Measurements from ENCODE around the gene FAM216A.
"Not testable (repeated sequence)": the region's sequence is repeated elsewhere in the genome, so short reads cannot be mapped to it uniquely, and the experiment has no call there.

Gene FAM216A

DNA sequence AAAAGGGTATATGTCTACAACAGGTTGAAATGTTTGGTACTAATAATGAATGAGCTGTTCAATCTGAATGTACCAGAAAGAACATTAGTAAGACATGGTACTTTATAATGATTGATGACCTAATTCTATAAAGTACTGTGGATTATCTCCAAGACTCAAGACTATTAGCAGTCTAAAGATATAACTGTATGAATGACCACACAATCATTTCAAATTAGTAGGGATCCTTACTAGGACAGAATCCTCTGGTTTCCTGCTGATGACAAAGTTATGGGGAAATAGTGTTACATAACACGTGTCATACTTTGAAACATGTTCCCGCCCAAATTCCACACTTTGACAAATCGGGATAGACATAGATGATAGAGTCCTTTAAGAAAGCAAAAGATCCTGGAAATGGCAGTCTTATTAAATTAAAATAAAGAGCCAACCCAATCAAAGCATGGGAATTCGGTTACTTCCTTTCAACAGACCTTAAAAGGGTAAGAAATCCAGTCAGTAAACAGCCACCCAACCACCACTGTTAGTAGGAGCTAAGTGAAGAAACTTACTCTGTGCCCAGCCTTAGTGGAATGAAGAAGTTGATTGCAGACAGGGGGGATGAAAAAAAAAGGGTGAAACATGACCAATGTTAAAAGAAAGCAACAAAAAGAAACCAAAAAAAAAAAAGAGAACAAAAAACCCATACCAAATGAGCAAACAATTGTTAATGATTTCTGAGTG, 30.5 kb downstream of the FAM216A start:
- no peak for DNase-seq (ENCODE audit: low read depth in 2 of 3, low spot score in 1 of 3)

DNA sequence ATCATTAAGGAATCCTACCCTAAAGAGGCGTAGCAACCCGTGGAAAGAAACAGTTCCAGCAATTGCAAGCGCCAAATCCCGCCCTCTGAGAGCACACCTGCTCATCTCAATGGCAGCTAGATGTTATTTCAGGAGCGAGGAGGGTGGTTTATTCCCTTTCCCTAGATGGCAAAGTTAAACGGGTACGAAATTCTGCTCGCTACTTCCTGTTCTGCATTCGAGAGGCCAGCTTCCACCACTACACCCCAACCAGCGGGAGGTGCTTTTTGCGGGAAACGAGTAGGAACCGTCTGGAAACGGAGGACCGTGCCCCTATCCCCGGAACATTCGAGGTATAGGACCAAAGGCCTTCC, 32.7 kb downstream of the FAM216A start:
- DNase-seq (ENCODE audit: low read depth in 2 of 3, low spot score in 1 of 3): peak; percentile 4 to 18 (median 10)

DNA sequence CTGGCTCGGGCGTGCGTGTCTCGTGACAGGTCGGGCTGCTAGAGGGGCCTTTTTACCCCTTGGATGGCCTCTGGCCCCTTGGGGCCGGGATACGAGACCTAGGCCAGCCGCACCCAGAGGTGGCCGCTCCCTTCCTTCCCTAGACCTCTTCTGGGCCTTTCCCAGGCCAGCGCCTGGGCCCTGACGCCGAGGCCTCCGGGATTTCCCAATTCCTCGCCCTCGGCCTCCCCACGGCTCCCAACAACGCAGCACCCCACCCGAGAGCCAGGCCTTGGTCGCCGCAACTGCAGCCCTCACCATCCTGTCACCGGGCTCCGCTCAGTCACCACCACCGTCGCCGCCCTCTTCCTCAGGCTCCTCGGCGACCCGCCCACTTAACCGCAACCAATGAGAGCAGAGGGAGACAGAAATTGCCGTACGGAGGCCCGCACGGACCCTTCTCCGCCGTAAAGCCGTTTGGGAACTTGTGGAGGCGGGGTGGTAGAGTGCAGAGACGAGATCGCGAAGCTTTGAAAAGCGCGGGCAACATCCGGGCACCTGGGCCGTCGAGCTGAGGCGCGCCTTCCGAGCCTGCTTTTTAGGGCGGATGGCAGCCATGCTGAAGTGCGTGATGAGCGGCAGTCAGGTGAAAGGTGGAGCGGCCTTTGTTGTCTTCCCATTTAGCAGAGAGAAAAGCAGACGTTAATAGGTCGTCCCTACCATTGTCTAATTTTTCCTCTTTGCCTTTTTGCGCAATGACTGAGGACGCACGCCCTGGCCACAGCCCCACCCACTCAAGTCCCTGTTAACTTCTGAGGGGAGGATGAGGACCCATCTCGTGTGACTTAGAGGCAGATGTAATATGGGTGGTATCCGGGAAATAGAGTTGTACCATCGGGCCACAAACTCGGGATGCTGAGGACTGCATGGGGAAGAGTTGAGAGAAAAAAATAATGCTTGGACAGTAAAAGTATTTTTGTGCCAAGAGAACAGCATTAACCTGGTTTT, 33.4 kb downstream of the FAM216A start, which contains the start of the genes RAD9B and VPS29:
RAD9B (plus strand) TSS at position 580 of the 987 bp plus-strand sequence; CDS start at position 587, 7 bp downstream.
VPS29 (minus strand) TSS at position 360 of the 987 bp plus-strand sequence; CDS start at position 300, 60 bp downstream.
- DNase-seq (ENCODE audit: low read depth in 2 of 3, low spot score in 1 of 3): peak; percentile 98 to 99 (median 98)

DNA sequence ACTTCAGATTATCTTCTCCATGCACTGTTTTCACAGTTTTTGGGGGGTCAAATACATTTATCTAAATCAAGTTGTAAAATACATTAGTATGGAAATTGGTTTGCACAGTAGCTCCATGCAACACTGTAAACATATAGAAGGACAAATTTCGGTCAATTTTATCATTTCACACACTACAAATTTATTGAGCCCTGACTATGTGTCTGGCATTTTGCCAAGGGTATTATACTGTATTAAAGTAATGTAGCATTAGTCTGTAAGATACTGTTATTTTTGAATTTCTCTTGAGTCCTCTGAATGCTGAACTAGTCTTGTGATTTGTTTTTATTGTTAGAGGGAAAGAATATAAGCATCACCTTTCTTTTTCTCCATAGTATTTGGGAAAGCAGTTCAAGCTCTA, 34.8 kb downstream of the FAM216A start:
- DNase-seq (ENCODE audit: low read depth in 2 of 3, low spot score in 1 of 3): no peak

DNA sequence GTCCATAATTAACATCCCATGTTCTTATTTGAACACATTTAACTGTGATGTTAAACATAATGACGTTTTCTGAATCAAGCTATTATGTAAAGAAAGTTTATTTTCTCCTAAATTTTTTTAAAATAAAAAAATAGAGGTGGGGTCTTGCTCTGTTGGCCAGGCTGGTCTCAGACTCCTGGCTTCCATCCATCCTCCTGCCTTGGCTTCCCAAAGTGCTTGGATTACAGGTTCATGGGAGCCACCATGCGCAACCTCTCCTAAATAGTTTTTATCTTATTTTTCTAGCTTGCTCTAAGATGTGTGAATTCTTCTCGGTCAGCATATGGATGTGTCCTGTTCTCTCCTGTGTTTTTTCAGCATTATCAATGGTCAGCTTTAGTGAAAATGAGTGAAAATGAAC, 36.7 kb downstream of the FAM216A start:
- no peak for DNase-seq (ENCODE audit: low read depth in 2 of 3, low spot score in 1 of 3)

DNA sequence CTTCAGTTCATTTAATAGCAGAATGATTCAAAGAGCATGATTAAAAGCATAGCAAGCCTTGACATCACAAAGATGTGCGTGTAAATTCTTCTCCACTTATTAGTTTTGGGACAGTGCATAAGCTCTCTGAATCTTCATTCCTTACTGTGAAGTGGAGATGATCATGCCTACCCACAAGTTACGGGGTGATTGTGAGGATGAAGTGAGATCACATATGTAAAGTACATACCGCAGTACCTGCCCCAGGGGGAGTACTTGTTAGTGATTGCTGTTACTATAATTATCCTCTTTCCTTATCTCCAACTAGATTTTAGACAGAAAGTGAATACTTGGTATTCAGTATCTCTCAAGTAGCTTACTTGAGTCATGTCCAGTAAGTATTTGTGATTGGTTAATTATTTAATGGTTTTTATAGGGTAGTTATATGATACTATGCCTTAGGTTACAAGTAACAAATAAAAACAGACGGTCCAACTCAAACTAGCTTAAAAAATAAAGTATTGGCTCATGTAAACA, 39.5 kb downstream of the FAM216A start:
- no peak for DNase-seq (ENCODE audit: low read depth in 2 of 3, low spot score in 1 of 3)

DNA sequence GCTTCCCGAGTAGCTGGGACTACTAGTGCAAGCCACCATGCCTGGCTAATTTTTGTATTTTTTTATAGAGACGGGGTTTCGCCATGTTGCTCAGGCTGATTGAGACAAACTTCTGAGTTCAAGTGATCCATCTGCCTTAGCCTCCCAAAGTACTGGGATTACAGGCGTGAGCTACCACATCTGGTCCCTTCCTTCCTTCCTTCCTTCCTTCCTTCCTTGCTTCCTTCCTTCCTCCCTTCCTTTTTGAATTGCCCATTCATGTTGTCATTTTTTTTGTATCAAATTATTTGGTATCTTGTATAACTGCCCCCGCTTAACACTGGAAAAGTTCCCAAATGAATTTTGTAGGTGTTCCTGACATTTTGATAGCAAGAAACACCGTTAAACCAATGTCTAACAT, 45.2 kb downstream of the FAM216A start:
- no peak for DNase-seq (ENCODE audit: low read depth in 2 of 3, low spot score in 1 of 3)

DNA sequence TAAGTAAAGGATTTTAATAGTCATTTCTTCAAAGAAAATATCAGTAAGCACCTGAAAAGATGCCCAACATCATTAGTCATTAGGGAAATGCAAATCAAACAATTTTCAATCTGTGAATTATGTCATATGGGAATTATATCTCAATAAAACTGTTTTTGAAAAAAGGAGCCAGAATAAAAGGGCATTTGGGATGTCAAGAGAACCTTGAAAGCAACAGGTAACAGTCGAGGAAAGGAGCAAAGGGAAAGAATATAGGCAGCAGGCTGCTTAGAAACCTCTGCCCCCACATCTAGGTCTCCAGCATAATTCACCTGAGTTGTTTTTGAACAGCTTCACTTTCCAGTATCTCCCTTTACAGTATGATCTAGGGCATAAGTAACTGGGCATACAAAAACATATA, 45.7 kb downstream of the FAM216A start:
- no peak for DNase-seq (ENCODE audit: low read depth in 2 of 3, low spot score in 1 of 3)

DNA sequence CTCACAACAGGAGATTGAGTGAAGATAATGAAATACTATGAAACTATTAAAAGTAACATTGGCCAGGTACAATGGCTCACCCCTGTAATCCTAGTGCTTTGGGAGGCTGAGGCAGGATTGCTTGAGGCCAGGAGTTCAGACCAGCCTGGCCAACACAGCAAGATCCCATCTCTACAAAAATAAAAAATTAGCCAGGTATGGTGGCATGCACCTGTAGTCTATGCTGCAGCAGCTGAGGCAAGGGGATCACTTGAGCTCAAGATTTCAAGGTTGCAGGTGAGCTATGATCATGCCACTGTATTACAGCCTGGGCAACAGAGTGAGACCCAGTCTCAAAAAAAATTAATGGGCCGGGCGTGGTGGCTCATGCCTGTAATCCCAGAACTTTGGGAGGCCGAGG, 48.4 kb downstream of the FAM216A start:
- DNase-seq (ENCODE audit: low read depth in 2 of 3, low spot score in 1 of 3): no peak

DNA sequence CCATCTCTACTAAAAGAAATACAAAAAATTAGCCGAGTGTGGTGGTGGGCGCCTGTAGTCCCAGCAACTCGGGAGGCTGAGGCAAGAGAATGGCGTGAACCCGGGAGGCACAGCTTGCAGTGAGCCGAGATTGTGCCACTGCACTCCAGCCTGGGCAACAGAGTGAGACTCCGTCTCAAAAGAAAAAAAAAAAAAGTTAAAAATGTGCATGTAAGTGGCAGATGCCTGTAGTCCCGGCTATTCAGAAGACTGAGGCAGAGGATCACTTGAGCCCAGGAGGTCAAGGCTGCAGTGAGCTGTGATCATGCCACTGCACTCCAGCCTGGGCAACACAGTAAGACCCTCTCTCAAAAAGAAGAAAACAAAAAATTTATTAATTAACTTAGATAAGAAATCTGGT, 49.4 kb downstream of the FAM216A start:
- not testable (repeated sequence) for DNase-seq (ENCODE audit: low read depth in 2 of 3, low spot score in 1 of 3)

DNA sequence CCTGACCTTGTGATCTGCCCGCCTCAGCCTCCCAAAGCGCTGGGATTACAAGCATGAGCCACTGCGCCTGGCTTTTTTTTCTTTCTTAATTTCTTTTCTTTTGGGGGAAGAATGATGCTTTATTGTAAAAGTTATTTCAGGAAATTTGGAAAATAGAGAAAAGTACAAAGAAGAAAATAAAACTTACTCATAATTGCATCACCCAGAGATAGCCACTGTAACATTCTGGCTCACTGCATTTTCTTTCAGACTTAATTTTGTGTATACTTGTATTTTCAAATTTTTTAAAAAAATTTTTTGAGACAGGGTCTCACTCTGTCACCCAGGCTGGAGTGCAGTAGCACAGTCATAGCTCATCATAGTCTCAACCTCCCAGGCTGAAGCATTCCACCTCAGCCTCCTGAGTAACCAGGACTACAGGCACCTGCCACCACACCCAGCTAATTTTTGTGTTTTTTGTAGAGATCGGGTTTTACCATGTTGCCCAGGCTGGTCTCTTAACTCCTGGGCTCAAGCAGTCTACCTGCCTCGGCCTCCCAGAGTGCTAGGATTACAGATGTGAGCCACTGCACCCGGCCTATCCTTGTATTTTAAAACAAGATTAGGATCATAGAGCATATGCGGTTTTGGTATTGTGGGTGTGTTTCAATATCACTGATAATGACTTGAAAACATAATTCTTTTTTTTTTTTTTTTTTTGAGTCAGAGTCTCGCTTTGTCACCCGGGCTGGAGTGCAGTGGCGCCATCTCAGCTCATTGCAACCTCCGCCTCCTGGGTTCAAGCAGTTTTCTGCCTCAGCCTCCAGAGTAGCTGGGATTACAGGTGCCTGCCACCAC, 52.4 kb downstream of the FAM216A start:
- DNase-seq (ENCODE audit: low read depth in 2 of 3, low spot score in 1 of 3): peak in 2 of 3 donors; percentile 19 to 25

DNA sequence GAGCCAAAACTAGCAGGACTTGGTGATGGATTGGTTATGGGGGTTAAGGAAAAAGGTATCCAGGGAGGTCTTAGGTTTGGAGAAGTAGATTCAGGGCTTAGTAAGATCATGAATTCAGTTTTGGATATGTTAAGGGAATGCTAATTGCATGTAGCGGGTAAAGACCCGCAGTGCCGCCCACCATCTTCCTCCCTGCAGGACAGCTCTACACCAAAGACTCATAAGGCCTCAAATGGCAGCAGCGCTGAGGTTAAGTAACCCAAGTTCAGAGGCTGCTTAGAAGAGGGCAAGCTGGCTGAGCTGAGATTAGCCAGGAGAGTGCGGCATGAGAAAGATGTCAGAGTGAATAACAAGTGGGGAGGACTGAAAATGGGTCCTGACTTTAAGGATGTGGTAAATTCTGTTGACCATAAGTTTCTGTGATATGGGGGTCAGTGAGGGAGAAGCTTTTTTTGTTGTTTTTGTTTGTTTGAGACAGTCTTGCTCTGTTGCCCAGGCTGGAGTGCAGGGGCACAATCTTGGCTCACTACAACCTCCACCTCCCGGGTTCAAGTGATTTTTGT, 59.7 kb downstream of the FAM216A start:
- DNase-seq (ENCODE audit: low read depth in 2 of 3, low spot score in 1 of 3): no peak

DNA sequence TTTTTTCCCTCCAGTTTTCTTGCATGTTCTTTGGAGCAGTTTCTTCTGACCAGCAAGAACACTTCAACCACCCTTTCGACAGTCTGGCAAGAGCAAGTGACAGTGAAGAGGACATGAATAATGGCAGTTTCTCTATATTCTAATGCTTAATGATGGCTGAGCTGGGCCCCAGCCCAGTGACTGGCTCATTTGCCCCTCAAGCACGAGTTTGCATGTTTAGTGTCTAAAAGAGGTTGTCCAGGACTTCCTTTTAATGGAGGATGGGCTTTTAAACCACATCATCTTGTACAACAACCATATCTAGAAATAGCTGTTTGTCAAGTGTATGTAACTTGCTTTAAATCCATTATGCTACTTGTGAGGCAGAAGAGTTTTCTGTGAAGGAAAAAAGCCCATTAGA, 61.9 kb downstream of the FAM216A start:
- DNase-seq (ENCODE audit: low read depth in 2 of 3, low spot score in 1 of 3): no peak

DNA sequence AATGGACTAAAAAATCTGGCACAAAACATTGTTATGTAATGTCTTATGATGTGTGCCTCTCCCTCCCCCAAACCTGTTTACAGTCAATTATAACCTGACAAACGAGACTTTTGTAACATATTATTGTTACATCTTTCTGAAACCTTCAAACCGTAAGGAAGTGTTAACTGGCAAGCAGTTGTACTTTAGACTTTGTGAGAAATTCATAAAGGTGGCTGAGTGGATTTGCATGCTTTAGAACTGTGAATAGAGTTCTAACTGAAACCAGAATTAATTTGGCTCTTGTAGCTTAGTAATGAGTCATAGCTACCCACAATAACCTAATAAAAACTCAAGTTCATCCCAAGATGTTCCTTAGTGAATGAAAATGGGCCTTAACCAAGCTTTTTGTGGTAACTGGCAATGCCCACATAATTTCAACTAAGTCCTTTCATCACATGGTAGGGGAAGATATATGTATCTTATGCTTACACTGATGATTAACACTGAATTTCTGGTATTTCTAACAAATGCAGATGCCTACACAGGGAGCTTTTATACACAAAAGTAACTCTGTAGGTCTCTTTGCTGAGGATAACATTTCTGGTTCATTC, 63.2 kb downstream of the FAM216A start:
- no peak for DNase-seq (ENCODE audit: low read depth in 2 of 3, low spot score in 1 of 3)

DNA sequence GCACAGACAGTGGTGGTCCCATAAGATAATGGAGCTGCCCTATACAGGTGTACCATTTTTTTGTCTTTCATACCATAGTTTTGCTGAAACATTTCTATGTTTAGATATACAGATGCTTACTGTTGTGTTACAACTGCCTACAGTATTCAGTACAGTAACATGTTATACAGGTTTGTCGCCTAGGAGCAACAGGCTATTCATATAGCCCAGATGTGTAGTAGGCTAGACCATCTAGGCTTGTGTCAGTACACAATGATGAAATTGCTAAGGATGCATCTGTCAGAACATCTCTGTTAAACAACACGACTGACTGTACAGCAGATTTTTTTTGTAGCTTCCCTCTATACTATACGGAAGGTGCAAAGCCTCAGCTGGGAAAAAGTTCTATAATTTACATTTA, 64.0 kb downstream of the FAM216A start:
- DNase-seq (ENCODE audit: low read depth in 2 of 3, low spot score in 1 of 3): no peak

DNA sequence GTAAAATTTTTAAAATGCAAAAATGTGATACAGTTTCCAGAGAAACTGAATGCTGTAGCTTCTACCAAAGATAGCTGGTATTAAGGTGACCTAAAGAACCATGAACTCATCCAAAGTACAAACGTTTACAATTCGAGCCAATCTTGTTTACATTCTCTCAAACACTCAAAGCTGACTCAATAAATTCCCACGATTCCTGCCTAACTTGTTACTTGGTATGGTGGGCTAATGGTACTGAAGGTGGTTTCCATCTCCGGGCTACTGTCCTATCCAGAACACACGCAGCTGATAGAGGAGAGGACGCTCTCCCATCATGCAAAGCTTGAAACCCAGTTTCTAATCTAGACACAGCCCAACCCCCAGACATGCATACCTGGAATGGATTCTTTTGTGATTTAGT, 65.0 kb downstream of the FAM216A start:
- no peak for DNase-seq (ENCODE audit: low read depth in 2 of 3, low spot score in 1 of 3)

DNA sequence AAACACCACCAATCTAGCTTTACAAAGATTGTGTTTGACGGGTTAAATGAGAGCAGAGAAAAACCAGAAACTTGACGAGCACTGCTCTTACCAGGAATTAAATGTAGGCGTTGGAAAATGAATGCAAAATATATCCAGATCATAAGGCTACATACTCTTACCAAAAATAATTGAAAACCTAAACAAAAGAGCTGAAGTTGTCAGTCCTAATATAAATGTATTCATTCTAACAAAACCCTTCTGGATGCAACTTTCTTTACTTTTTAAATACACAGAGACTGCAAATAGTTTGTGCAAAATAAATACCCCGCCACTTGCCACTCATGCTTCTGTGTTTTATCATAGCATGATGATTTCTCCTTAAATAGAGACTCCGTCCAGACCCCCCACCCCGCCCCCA, 66.2 kb downstream of the FAM216A start:
- no peak for DNase-seq (ENCODE audit: low read depth in 2 of 3, low spot score in 1 of 3)

DNA sequence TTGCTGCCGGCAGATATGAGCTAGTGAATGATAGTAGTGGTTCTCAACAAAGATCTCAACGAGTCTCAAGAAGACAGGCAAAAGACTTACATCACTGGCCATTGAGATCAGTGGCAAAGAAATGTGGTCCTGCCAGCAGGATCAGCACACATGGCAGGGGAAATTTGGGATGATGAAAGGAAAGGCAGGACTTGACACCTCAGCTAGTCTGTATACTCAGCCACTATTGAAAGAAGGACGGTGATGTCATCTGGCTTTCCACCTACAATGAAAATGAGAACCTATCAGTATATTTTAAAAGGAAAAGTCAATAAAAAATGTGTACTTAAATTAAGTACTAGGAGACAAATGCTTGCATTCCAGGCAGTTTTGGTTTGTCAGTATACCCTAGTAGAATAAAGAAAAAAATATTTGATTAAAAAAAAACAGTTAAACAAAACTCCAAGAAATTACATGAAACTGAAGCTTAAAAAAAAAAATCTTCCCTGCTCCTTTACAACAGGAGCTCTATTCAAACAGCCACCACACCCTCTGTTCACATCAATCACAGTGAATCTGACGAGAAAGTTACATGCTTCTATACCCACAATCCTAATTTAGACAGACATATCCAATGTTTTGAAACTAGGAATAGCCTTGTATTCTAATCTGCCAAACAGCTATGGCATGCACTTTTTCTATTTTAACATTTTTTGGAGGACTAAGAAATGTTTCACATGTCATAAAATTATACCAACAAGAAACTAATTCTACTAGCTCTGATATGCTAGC, 68.4 kb downstream of the FAM216A start:
- no peak for DNase-seq (ENCODE audit: low read depth in 2 of 3, low spot score in 1 of 3)

DNA sequence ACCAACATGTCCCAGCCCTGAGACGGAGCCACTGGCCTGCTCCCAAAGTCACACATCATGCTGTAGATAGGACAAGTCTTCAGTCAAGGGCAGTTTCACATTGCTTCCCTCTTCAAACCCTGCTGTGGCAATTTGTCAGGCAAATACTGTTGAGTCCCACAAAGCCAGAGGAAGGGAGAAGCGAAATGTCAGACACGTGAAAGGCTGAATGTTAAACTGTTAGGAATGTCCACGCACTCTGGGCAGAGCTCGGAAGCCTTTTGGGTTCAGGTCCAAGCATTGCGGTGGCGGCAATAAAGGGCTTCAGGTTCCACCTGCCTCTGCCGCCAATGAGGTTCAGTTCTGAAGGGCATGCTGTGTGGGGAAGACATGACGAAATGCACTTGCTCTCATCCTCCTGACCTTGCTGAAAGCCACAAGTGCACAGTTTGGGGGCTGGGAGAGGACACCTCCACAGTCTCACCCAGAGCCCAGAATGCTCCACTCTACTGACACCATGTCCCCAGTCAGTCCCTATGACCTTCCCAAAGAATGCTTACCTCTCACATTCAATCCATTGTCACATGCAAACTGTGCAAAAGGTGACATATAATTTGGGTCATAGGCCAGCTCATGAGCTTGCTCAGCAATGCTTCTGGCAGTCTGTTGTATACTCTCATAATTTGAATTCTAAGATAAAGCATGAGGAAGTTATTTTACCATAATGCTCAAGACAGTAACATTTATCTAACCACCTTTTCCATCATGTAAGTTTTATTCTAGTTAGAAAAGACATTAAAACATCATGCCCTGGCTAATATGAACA, 69.2 kb downstream of the FAM216A start:
- no peak for DNase-seq (ENCODE audit: low read depth in 2 of 3, low spot score in 1 of 3)
